ENCODE data around the gene PCIF1.
"Not testable (repeated sequence)": the region's sequence is repeated elsewhere in the genome, so short reads cannot be mapped to it uniquely, and the experiment has no call there.

The PCIF1 gene

DNA sequence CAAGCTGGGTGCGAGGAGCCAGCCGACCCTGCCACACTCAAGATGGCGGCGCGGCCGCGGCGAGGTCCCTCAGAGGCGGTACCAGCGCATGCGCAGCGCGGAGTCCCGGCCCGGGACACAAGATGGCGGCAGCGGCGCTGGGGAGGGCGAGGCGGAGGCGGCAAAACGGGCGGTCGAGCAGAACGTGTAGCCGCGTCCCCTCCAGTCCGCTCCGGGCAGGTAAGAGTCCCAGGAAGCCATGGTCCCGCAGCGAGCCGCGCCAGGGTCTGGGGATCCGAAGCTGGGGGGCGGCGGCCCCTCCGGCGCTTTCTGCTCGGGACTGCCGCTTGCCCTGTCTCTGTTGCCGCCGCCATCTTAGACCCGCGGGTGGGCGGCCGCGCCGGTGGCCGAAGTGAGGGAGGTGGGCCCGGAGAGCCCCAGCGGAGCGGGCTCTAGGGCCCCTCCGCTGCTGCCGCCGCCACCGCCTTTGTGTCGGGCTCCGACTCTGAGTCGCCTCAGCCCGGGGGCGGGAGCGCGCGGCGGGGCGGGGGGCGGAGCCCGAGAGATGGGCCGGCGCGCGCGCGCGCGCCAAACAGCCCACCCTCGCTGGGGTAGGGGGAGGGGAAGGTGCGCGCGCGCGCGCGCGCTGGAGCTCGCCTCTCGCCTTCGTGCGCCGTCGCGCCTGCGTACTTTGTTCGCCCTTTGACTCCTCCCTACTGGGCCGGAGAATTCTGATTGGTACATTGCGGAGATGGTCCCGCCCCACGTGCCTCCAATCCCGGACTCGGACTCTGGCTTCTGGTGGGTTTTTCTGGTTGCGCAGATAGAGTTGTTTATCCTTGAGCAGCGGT lies at the start of gene PCIF1:
PCIF1 (plus strand) TSS at position 98 of the 830 bp plus-strand sequence. CDS start 4,317 bp downstream, outside the sequence.
- DNase-seq: peak; percentile 89

DNA sequence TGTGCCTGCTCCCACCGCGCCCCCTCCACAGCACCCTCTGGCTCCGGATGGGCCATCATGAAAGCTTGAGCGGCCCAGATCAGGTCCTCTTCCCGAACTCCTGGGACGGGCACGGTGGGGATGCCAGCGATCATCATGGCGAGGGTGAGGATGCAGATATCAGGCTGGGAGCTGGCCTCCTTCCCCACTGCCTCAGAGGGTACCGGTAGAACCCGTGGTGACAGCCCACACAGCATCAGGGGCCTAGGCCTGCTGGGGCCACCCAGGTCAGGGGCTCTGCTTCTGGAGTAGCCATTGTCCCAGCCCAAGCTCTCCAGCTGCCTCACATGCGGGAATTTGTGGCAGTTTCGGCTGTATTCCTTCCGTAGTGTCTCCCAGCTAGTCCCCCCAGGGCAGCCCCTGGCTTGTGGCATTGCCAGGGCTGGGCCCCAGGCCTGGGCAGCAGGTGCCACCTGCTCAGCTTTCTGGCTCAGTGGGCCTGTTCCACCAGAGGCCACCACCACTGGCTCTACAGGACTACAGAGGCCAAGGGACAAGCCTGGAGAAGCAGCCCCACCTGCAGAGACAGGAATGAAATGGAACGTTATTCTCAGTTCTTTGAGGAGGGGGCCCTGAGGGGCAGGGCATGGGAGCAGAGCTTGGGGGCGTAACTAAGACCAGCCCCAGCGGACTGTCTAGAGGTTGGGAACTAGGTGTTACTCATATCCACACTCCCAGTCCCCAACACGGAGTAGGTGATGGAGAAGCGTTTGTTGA lies 47.7 kb upstream of the PCIF1 start:
- no peak for DNase-seq

DNA sequence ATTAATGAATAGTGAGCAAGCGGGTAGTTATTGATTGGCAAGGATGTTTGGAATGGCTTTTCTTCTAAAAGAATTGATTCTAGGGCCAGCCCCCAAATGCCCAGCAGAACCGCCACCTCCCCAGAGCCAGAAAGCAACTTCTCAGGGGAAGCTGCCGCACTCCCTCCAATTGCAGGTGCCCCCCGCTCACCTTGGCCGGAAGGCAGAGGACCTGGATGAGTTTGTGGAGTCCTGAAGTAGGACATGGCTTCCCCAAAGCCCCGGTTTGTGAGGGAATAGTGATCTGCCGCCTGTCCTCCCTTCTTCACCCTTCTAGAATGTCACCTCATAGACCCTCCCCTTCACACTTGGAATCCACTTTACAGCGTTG lies 47.2 kb upstream of the PCIF1 start, which contains the start of gene SPATA25:
SPATA25 (minus strand) TSS at position 277 of the 370 bp plus-strand sequence; CDS start at position 245, 32 bp downstream.
- DNase-seq: no peak

DNA sequence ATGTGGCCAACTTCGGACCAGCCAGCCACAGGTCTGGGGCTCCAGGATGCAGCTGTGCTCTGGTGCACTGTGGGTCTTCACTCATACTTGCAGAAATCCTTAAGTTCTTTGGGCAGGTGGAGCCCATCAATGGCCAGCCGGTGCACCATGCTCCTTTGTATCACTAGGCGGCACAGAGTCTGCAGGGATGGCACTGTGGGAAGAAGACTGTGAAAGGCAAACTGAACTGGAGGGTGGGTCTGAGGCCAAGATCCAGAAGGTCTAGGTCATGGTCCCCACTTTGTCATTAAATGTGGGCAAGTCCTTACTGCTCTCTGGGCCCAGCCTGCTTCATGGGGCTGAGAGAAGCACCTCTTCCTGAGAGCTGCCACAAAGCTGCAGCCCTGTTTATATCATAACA lies 45.8 kb upstream of the PCIF1 start:
- DNase-seq: no peak

DNA sequence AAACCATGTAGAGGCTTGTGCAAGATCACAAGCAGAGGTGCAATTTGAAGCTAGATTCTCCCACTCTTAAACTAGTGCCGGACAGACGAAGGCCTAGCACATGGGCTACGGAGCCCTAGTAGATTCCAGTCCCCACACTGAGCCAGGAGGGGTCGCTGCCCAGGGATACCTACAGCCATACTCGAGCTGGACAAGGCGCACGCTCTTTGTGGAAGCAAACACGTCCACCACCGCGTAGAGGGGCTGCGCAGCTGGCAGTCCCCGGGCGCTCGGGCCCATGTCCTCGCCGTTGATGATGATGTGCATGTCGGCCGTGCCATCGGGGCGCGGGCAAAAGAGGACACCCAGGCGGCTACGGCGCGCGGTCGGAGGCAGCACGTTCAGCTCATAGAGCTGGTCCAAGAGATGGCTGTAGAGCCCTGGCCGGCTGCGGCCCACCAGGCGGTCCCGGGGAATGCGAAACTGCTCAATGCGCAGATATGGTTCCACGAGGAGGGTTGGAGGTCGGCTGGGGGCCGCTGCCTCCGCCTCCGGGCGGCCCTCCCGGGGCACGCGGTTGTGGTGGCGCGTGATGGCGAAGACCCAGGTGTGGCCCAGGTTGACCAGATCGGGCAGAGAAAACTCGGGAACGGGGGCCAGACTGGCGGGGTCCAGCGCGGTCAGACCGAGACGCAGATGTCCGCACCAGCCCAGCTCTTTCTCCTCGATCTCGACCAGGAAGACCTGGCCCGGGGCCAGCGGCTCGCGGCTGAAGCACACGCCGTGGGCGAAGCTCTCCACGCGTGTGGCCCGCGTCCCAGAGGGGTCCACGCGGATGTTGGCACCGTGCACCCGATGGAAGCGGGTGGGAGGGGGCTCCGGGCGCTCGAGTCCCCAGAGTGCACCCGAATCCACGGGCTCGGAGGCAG lies 44.2 kb upstream of the PCIF1 start:
- peak; percentile 67 for DNase-seq

DNA sequence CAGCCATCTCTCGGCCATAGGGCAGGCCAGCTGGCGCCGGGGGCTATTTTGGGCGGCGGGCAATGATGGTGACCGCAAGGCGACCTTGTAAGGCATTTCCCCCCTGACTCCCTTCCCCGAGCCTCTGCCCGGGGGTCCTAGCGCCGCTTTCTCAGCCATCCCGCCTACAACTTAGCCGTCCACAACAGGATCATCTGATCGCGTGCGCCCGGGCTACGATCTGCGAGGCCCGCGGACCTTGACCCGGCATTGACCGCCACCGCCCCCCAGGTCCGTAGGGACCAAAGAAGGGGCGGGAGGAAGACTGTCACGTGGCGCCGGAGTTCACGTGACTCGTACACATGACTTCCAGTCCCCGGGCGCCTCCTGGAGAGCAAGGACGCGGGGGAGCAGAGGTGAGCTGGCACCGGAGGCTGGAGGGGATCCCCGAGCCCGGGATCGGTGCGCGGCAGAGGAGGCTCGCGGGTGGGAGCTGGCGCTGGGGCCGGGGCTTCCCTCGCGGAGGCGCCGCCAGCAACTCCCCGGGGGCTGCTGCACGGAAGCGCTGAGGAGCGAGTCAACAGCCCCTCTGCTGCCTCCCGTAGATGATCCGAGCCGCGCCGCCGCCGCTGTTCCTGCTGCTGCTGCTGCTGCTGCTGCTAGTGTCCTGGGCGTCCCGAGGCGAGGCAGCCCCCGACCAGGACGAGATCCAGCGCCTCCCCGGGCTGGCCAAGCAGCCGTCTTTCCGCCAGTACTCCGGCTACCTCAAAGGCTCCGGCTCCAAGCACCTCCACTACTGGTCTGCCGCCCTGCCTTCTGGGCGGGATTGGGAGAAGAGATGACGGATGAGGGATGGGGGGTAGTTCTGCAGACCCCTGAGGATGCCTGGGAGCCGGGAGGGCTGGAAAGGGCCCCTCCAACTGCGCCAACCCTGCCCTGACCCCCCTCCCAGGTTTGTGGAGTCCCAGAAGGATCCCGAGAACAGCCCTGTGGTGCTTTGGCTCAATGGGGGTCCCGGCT lies 43.2 kb upstream of the PCIF1 start, which contains the start of the genes CTSA and NEURL2:
CTSA (plus strand) TSS at position 351 of the 999 bp plus-strand sequence; CDS start at position 585, 234 bp downstream.
NEURL2 (minus strand) TSS at position 224 of the 999 bp plus-strand sequence; CDS start at position 7, 217 bp downstream.
- DNase-seq: peak; percentile 72

DNA sequence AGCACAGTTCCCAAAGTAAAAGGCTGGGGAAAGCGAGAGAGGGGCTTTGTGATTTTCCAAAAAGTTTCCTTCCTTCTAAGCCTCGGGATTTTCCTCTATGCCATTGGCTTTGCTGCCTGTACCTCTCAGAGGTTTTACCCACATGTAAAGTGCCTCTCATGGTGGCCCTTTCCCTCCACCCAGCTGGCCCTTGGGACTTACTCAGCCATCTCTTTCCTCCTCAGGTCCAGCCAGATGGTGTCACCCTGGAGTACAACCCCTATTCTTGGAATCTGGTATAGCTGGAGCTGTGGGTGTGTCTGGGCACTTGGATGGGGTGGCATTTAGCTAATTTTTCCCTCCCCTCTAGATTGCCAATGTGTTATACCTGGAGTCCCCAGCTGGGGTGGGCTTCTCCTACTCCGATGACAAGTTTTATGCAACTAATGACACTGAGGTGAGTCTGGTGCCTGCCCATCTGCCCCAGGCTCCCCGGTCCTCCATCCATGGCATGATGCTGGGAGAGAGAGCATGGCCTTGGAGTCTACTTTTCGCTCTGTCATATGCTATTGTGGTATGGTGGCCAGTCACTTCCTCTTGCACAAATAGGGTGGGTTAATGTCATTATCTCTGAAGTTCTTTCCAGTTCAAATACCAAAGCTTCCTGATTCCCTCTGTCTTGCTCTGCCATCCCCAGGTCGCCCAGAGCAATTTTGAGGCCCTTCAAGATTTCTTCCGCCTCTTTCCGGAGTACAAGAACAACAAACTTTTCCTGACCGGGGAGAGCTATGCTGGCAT lies 42.2 kb upstream of the PCIF1 start:
- DNase-seq: peak; percentile 52

DNA sequence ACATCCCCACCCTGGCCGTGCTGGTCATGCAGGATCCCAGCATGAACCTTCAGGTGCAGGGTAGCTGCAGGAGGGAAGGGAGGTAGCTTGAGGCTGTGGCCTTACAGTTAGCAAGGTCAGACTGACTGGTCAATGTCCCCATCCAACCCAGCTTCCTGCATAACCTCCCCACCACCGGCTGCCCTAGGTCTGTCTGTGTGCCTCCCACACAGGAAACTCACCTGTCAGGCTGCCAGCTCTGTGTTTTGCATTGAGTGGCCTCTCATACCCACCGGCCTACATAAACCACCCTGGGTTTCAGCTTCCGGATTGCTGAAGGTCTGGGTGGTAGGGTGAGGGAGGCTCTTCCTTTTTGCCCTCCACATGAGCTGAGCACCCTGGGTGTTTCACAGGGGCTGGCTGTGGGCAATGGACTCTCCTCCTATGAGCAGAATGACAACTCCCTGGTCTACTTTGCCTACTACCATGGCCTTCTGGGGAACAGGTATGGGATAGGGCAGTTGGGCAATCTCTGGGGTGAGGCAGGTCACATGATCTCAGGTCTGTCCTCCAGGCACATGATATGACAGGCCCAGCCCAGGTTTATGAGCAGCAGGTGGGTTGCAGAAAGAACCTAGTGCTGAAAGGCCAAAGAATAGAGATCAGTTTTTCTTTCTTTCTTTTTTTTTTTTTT lies 41.5 kb upstream of the PCIF1 start:
- peak; percentile 38 for DNase-seq

DNA sequence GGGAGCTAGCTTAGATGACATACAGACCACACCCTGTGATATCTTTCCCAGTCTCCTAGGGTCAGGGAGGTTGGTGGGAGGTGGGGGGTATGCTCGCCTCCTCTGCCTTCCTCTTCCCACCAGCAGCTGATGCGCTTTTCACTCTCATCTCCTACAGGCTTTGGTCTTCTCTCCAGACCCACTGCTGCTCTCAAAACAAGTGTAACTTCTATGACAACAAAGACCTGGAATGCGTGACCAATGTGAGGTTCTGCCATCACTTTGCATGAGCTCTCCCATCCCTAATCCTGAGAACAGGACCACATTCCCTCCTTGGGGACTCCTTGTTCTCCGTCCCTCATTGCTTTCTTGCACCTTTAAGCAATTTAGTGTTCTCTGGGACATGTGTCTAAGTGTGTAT lies 40.7 kb upstream of the PCIF1 start:
- DNase-seq: no peak

DNA sequence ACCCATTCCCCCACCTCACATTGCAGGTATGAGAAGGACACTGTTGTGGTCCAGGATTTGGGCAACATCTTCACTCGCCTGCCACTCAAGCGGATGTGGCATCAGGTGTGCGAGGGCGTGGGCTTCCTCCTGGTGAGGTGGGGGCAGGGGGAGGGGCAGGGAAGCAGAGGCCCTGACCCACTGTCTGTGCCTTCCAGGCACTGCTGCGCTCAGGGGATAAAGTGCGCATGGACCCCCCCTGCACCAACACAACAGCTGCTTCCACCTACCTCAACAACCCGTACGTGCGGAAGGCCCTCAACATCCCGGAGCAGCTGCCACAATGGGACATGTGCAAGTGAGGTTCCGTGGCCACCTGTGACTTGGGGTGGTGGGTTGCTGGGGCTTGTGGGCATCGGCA lies 39.7 kb upstream of the PCIF1 start:
- no peak for DNase-seq

DNA sequence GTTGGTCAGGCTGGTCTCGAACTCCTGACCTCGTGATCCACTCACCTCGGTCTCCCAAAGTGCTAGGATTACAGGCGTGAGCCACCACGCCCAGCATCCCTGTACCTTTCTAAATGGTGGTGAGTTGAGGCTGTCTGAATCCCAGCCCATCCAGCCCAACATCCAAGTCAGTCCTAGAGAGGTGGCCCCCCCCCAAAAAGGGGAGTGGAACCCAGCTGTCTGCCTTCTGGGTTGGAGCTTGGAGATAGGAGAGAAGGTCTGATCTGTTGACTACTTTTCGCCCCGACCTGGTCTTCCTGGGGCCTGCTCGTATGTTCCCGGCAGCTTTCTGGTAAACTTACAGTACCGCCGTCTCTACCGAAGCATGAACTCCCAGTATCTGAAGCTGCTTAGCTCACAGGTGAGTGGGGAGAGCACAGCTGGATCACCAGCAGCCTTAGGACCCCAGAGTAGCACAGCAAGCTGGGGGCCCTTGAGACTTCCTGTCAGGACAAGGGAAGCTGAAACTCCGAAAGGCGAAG lies 37.8 kb upstream of the PCIF1 start:
- DNase-seq: no peak

DNA sequence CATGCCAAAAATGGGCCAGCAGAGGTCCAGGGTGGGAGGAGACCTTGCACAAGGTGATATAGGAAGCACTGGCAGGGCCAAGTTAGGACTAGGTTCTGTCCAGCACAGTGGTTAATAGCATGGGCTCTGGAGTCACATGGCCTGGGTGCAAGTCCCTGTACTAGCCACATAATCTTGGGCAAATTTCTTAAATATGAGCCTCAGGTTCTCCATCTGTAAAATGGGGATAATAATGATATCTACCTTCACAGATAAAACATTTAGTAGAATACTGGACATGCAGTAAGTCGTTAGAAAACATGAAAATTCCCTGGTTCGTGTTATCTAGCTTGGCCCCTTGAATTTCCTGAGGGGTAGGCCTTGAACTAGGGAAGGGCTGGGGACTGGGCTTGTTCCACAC lies 37.2 kb upstream of the PCIF1 start:
- no peak for DNase-seq

DNA sequence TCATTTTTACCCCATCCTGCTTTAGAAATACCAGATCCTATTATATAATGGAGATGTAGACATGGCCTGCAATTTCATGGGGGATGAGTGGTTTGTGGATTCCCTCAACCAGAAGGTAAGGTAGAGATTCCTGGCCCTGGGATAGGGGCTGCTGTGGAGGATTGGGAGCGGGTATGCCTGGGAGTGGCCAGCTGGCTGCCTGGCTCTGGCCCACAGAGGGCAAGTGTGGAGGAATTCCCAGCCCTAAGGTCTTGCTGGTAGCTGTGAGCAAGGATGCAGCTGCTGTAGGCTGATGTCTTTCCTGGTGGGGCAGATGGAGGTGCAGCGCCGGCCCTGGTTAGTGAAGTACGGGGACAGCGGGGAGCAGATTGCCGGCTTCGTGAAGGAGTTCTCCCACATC lies 36.8 kb upstream of the PCIF1 start:
- no peak for DNase-seq

DNA sequence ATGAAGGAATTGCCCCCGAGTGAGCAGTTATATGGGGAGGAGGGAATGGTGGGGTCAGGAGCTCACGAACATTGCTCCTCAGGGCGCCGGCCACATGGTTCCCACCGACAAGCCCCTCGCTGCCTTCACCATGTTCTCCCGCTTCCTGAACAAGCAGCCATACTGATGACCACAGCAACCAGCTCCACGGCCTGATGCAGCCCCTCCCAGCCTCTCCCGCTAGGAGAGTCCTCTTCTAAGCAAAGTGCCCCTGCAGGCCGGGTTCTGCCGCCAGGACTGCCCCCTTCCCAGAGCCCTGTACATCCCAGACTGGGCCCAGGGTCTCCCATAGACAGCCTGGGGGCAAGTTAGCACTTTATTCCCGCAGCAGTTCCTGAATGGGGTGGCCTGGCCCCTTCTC lies 36.2 kb upstream of the PCIF1 start:
- no peak for DNase-seq

DNA sequence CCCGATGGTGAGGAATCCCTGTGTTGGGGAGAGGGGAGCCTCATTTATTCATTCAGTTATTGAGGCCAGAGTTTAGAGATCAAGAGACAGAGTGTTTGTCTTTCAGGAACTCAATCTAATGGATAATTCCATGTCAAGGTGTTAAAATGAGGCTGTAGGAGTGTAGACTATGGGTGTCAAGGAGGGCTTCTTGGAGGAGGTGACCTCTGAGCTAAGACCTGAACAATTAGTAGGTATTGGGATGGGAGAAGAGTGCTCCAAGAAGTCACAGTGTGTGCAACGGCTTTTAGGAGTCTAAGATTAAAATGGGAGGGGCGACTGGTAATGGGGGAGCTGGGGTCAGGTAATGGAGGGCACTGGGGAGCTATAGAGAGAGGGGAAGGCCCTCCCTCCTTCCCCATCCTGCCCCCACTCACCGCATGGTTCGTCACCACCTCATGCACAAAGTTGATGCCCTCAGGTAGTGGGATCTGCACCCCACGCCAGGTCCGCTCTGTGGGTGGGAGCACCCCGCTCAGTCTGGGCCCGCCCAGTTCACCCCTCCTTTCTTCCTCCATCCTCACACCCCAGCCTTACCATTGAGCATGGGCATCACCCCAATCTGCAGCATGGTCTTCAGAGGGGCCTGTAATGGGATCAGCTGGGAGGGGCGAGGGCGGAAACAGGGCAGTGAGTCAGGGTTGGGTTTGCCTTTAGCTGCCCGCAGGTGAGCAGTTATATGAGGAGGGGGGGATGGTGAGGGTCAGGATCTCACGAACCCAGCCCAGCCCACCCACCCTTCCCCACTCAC lies 35.2 kb upstream of the PCIF1 start:
- DNase-seq: no peak

DNA sequence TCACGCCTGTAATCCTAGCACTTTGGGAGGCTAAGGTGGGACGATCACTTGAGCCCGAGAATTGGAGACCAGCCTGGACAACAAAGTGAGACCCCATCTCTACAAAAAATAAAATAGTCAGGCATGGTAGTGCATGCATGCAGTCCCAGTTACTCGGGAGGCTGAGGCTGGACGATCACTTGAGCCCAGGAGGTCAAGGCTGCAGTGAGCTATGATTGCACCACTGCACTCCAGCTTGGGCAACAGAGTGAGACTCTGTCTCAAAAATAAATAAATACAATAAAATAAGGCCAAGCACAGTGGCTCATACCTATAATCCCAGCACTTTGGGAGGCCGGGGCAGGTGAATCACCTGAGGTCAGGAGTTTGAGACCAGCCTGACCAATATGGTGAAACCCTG lies 33.2 kb upstream of the PCIF1 start:
- DNase-seq: not testable (repeated sequence)

DNA sequence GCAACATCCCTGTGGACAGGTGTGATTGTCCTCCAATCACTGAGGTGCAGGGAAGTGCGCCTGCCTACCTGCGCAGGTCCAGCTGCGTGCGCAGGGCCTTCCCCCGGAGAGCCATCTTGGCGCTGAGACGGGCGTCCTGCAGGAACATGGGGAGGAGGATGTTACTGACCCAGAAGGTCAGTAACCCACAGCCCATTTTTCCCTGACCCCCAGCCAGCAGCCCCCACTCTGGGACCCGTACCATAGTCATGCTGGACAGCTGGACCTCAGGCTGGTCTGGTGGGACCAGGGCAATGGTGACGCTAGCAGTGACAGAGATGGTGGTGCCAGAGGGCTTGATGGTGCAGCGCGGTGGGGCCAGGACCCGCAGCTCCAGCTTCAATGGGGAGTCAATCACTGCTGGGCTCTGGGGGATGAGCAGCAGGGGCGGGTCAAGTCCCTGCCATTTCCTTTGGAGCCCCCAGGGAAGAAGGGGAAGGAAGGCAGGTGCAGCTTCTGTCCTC lies 32.2 kb upstream of the PCIF1 start:
- DNase-seq: no peak
